Skin epidermis (tissue), 12 donors: ENCODE data around the gene ERICH4.
A peak's percentile ranks its signal among the peaks of the same experiment; 100 is the strongest.
"Not testable (repeated sequence)": the region's sequence is repeated elsewhere in the genome, so short reads cannot be mapped to it uniquely, and the experiment has no call there.

Experiments used
- H3K27ac ChIP-seq, 21 experiments: fragments of 200-600 bp; sonication (generic) in 11 of 21; one replicate each; pipeline ENCODE4 v1.5.0; 2020; ENCODE audit warnings: mild to moderate bottlenecking in 3 of 21, inconsistent platforms in 2 of 21, moderate library complexity in 2 of 21
- H3K4me3 ChIP-seq, 7 experiments: fragments of 200-600 bp; sonication (generic) in 2 of 7; one replicate each; pipeline ENCODE4 v1.5.0; 2020; ENCODE audit warnings: inconsistent platforms in 2 of 7, mild to moderate bottlenecking in 2 of 7, moderate library complexity in 1 of 7

Gene ERICH4

GRCh38 chr19:41442473-41443355, at the start of gene ERICH4:
ERICH4 (plus strand) TSS chr19:41443156; CDS start chr19:41443170, 14 bp downstream.
- Histone ChIP-seq H3K27ac (no peak within 1 kb of the TSS), H3K4me3 (no peak within 1 kb of the TSS)

- no peak overlapping the region for H3K27ac ChIP-seq
These were observed 47.6 kb upstream of the ERICH4 start for GRCh38 chr19:41395355-41395754.

GRCh38 chr19:41397086-41398049, 45.6 kb upstream of the ERICH4 start, which contains the start of the genes BCKDHA and EXOSC5:
BCKDHA (plus strand) TSS chr19:41397818; CDS start chr19:41397828, 10 bp downstream.
EXOSC5 (minus strand) TSS chr19:41397359; CDS start chr19:41397328, 31 bp downstream.
- Histone ChIP-seq H3K27ac (peak within 1 kb of the TSS; percentile 63 to 98 (median 91)), H3K4me3 (peak within 1 kb of the TSS; percentile 68 to 97 (median 87))

More at GRCh38 chr19:41395355-41395754, 47.6 kb upstream of the ERICH4 start:
- H3K4me3 ChIP-seq = no peak overlapping the region

- peak overlapping the region; percentile 68 to 97 (median 87) for H3K4me3 ChIP-seq
- peak overlapping the region; percentile 63 to 98 (median 91) for H3K27ac ChIP-seq
These were observed 44.9 kb upstream of the ERICH4 start for GRCh38 chr19:41398050-41398418.

GRCh38 chr19:41398598-41398997, 44.4 kb upstream of the ERICH4 start:
- Histone ChIP-seq H3K27ac (peak overlapping the region in 14 of 21 experiments; percentile 80 to 98 (median 92)), H3K4me3 (peak overlapping the region; percentile 68 to 97 (median 87))

GRCh38 chr19:41399091-41399490, 43.9 kb upstream of the ERICH4 start:
- H3K4me3 ChIP-seq = peak overlapping the region in 2 of 7 experiments; percentile 87 to 97
- H3K27ac ChIP-seq = peak overlapping the region in 1 of 21 experiments; percentile 90

- peak overlapping the region in 1 of 21 experiments; percentile 12 for H3K27ac ChIP-seq
These were observed 43.4 kb upstream of the ERICH4 start for GRCh38 chr19:41399525-41399924.

GRCh38 chr19:41401483-41401882, 41.5 kb upstream of the ERICH4 start:
- Histone ChIP-seq H3K4me3 (no peak overlapping the region), H3K27ac (peak overlapping the region in 1 of 21 experiments; percentile 16)

More at GRCh38 chr19:41399525-41399924, 43.4 kb upstream of the ERICH4 start:
- H3K4me3 ChIP-seq = no peak overlapping the region

- no peak overlapping the region for H3K4me3 ChIP-seq
- no peak overlapping the region for H3K27ac ChIP-seq
These were observed 40.9 kb upstream of the ERICH4 start for GRCh38 chr19:41402010-41402409.

GRCh38 chr19:41403181-41403970, 39.6 kb upstream of the ERICH4 start:
- H3K27ac ChIP-seq = no peak overlapping the region
- no peak overlapping the region for H3K4me3 ChIP-seq

- Histone ChIP-seq H3K4me3 (no peak overlapping the region), H3K27ac (peak overlapping the region in 1 of 21 experiments; percentile 45)
These were observed 37.2 kb upstream of the ERICH4 start for GRCh38 chr19:41405776-41406175.

GRCh38 chr19:41407271-41407670, 35.7 kb upstream of the ERICH4 start:
- peak overlapping the region in 7 of 21 experiments; percentile 5 to 36 (median 17) for H3K27ac ChIP-seq
- H3K4me3 ChIP-seq = no peak overlapping the region

GRCh38 chr19:41408256-41408655, 34.7 kb upstream of the ERICH4 start:
- Histone ChIP-seq H3K4me3 (no peak overlapping the region), H3K27ac (peak overlapping the region in 2 of 21 experiments; percentile 13 to 14)

GRCh38 chr19:41408846-41409245, 34.1 kb upstream of the ERICH4 start:
- H3K4me3 ChIP-seq = not testable (repeated sequence)
- H3K27ac ChIP-seq = peak overlapping the region in 3 of 21 experiments; percentile 17 to 69 (median 54)

GRCh38 chr19:41409288-41409687, 33.7 kb upstream of the ERICH4 start:
- Histone ChIP-seq H3K27ac (peak overlapping the region in 6 of 21 experiments; percentile 11 to 69 (median 32)), H3K4me3 (no peak overlapping the region)

- peak overlapping the region in 5 of 21 experiments; percentile 26 to 51 (median 31) for H3K27ac ChIP-seq
- no peak overlapping the region for H3K4me3 ChIP-seq
These were observed 32.5 kb upstream of the ERICH4 start for GRCh38 chr19:41410336-41411054.

GRCh38 chr19:41411100-41411967, 31.6 kb upstream of the ERICH4 start:
- no peak overlapping the region for H3K4me3 ChIP-seq
- peak overlapping the region in 4 of 21 experiments; percentile 3 to 51 (median 20) for H3K27ac ChIP-seq
